NCI-H226 (cell line): Measurements from ENCODE around the gene ACSL6.

Source experiments
- DNase-seq: peaks from one replicate; pipeline ENCODE4 v3.0.0-alpha.2; 2015

ACSL6 gene

GRCh38 chr5:131976414-131977211 lies 34.8 kb downstream of the ACSL6 start:
- no peak for DNase-seq

DNA sequence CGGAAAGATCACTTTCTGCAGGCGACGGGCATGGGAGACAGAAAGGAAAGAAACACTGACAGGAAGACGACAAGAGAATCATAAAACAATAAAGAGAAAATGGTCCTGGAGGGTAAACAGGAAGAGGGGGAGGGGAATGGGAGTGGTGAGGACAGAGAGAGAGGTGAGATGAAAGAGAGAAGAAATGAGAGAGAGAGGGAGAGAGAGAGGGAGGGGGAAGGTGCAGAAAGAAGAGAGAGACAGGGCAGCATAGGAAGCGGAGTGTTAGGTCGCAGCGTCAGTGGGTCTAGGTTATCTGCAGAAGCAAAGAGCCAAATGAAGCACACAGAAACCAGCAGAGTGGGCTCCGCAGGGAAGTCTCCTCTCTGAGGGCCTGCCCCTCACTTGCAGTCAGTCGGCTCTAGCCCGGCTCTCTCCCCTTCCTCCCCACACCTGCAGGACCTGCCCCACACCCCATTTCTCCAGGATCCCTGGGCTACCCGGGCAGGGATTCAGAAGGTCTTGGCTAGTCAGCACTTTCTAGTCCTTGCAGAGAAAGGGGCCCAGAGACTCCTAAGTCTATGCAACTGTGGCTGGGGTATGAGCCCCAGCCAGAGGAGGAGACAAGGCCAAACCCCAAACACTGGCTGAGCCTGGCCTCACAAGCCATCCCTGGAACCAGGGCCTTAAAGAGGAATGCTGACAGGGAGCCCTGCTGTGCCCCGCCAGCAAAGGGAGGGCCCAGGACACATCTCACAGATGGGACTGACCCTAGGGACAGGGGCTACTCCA lies 36.3 kb downstream of the ACSL6 start:
- no peak for DNase-seq

GRCh38 chr5:131974622-131974955 lies 36.9 kb downstream of the ACSL6 start:
- no peak for DNase-seq

DNA sequence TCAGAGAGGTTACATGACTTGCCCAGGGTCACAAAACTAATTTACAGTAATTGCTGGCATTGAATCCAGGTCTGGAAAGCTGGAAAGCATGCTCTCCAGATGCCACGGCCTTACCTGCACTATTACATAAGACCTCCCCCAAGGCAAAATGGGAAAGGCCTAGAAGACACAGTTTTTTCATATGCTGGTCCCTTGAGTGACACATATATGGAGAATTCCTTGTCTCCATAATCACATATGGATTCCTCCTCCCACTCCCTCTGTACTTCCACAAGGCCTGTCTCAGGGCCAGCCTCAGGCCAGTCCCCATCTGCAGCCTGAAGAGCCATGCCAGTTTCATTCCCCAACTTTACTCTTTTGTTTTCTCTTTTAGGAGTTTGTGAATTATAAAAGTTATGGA lies 37.4 kb downstream of the ACSL6 start:
- no peak for DNase-seq

DNA sequence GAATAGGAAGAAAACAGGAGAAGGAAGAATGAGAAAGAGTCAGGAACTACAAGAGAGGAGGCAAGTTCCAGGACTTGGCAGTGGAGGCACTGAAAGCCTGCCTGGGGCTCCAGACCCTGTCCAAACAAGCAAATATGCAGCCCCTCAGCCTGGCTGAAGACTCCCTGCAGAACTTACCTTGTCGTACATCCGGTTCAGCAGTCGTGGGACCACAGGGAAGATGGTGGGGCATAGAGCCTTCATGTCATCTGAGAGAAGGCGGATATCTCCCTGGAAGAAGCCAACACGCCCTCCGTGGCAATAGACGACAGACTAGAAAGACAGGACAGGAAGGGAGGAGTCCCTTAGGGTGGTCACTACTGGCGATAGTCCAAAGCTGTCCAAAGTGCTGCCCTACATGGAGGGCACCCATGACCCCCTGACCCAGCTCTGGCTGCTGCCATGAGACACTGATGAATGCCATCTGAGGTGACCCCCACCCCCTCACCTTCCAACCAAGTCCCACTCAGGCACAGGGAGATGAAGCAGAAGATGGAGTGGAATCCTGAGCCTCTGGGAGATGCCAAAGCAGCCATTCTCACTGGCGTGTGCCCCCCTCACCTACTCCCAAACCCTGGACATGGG lies 38.3 kb downstream of the ACSL6 start:
- no peak for DNase-seq

- no peak for DNase-seq
Measured at GRCh38 chr5:131968396-131968954, 43.0 kb downstream of the ACSL6 start.

- no peak for DNase-seq
Measured at GRCh38 chr5:131966551-131966950, 44.9 kb downstream of the ACSL6 start.

GRCh38 chr5:131965826-131966415 lies 45.5 kb downstream of the ACSL6 start:
- no peak for DNase-seq

DNA sequence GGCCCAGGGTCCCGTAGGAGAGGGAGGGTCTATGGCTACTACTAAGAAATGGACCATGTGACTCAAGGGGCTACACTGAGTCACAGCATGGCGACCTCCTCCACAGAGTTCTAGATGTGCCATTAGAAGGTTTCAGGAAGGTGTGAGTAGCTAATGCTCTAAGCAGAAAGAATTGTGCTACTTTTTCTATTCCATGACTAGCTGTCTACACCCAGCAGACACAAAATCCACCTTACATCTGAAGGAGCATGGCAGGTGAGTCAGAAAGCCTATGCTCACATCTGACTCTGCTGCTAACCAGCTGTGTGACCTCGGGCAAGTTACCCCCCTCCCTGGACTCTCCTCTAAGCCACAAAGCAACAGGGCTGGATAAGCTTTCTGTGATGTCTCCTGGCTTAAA lies 51.6 kb downstream of the ACSL6 start:
- DNase-seq, result no peak

DNA sequence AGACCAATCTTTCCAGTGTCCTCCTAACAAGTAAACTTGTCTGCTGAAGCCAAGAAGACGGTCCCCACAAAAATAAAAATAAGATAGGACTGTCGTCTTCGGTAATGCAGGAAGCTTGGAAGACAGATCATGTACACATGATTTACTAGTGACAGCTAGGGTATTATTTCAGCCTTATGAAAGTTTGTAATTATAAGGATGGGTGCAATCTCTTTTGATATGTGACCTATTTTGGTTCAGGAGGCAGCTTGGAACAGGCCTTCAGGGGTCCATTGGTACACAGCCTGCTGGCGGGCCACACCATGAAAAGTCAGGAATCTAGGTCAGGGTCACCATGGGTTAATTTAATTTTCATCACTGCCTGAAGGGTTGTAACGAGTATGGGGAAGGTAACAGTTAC lies 52.3 kb downstream of the ACSL6 start:
- no peak for DNase-seq

DNA sequence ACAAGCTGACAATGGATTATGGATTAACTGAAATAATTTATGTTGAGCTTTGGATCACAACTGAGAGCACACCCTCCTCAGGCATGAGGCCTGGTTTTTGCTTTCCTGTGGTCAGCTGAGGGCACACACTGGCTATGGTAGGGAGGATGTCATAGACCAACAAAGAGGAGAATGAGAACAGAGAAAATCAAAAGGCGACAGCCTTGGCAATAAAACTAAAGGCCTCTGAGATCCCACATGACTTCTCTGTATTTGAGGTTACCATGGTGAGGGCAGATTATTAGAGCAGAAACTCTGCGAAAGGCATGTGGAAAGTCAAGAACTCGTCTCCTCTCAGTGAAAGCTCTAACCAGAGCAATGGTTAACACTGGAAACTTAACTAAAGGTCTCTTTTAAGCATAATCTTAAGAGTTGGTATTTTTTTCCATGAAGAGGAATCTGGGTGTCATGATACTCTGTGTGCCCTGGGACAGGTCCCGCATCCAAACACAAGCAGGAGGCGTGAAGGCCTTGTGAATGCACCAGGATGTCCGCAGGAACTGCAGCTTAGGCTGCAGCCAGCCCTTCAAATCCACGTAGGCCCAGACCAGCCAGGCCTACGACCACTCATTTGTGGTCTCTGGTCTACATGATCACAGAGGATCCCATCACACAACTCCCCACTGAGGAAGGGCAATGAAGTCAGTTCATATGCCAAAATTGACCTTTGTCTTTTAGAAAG lies 53.6 kb downstream of the ACSL6 start:
- no peak for DNase-seq

DNA sequence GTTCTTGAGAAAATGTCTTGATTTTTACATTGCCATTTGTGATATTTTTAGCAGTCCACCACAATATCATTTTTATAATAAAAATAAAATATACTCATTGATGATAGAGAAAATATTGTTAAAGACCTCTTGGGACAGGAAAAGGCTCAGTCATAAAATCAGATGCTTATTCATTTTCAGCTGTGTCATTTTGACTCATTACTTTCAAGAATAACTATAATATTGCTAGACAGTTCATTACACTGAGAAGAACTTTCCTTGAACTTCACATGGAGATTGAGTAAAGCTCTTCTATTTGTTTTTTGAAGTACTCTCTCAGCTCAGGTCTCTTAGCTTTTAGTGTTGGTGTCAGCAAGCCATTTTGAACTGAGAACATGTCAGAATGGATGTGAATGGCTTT lies 57.5 kb downstream of the ACSL6 start:
- no peak for DNase-seq

GRCh38 chr5:131952301-131952857 lies 59.1 kb downstream of the ACSL6 start:
- no peak for DNase-seq

DNA sequence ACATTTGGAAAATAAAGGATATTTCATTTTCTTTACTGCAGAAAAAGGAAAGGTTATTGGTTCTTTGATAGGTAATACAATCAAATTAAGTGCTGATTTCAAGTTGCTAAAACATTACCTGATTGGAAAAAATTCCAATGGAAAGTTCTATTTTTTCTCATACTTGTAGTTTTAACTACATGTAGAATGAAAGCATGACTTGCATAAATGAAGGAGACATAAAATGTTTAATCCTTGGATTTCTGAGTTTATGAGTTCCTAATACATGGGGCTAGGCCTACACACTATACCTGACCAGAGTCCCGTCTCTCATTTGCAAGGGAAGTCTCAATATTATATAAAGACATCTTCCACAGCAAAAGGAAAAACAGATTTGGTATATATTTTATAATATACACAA lies 60.8 kb downstream of the ACSL6 start:
- DNase-seq, result no peak

DNA sequence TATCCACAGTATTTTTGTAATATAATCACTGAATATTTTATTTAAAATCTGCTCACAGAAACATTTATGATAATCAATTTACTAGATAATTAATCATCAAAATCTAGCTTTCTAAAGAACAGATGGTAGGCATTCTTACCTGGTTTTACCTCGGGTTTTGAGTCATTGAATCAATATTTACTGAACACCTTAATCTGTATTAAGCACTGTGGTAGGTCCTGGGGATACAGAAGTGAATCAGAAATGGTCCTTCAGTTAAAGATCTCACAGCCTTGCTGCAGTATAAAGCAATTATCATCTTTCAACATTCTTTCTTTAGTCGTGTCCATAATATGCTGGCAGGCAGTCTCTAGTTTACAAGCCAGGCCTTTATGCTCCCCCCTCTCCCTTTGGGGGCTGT lies 64.0 kb downstream of the ACSL6 start:
- no peak for DNase-seq

DNA sequence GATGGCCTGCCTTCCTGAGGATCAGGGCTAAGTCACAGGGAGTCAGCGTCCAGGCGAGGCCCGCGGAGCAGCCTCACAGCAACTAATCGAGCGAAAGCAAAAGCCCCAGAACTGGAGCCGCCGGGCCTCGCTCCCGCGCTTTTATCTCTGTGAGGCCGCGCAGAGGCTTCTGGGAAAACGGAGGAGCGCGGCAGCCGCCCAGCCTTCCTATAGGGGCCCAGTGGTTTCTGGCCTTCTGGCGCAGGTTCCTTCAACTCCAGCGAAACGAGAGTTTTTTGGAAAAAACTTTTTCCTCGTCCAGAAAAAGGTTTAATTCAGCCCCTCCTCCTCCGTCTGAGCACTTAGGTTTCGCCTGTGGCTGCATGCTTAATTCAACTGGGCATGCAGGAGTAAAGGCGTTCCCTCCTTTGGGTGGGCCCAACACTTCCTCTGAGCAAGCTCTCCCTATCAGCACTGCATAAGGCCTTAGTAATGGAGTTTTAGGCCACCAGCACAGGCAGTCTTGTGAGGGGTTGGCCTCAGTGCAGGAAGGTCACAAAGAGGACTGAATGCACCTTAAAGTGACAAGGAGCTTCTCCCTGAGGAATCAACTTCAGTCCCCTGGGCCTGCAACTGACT lies 65.8 kb downstream of the ACSL6 start, which contains the start of gene MEIKIN:
MEIKIN (minus strand) TSS at position 113 of the 618 bp plus-strand sequence. CDS start 158 bp downstream, outside the sequence.
- no peak for DNase-seq

DNA sequence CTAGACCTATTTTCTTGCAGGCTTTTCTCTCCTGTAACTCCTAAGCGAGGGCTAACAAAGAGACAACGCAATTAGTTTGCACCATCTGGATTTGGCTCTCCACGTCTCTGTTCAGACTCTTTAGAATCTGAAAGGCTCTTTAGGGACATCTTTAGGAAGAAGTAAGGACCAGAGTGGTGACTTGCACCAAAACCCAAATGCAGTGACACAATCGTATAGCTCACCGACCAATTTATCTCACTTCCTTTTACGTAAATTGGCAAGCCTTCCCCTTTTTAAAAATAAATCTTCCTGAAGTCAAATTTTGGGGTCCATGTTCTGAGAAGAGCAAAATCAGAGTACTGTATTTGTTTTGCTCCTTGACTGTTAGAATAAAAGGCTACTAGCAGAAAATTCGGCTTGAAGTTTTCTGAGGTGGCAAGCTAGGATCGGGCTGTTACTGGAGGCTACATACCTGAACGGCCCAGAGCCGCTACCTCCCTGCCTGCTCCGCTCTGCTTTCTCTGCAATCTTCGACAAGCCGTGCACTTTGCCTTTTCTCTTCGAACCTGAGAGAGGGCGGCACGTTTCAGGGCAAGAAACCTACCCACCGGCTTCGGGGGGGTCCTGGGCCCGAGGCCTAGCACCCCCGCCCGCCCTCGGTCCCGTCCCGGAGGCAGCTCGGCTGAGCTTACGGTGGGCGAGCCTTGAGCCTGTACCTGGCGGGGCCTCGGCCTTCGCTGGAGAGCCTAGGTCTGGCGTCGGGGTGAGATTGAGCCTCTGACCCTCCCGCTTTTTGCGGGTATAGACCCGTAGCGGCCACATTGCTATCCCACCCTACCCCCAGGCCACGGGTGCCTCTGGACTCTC lies 66.5 kb downstream of the ACSL6 start:
- no peak for DNase-seq

DNA sequence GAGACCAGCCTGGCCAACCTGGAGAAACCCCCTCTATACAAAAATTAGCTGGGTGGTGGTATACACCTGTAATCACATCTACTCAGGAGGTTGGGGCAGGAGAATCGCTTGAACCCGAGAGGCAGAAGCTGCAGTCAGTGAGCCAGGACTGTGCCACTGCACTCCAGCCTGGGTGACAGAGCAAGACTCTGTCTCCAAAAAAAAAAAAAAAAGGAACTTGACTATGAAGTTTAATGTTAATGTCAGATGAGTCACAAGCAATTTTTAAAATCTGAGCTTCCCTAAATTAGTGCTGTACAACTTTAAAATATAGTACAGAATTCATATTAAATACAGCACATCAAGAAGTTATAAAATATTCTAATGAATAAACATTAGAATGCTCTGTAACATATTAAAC lies 67.5 kb downstream of the ACSL6 start:
- no peak for DNase-seq

GRCh38 chr5:131942016-131942415 lies 69.4 kb downstream of the ACSL6 start:
- no peak for DNase-seq

GRCh38 chr5:131939690-131940345 lies 71.6 kb downstream of the ACSL6 start:
- DNase-seq, result no peak
